HEK293 (cell line): Measurements from ENCODE around the gene SYNPO2.

Experiments used
- ATF2 ChIP-seq: fragments of 450-650 bp; formaldehyde crosslinking; IDR thresholded peaks from 2 replicates; pipeline ENCODE4 v1.5.1; 2016; ENCODE audit warnings: missing biosample characterization, missing genetic modification characterization, low read depth
- CTCF ChIP-seq: fragments of 450-650 bp; formaldehyde crosslinking; IDR thresholded peaks from 2 replicates; pipeline ENCODE4 v1.5.1; 2016; ENCODE audit warnings: missing biosample characterization, missing genetic modification characterization
- HOXC10 ChIP-seq: sonication (generic); formaldehyde crosslinking; IDR thresholded peaks from 2 replicates; pipeline ENCODE4 v1.8.1; 2023; ENCODE audit warnings: mild to moderate bottlenecking, missing genetic modification reagents
- ZFHX2 ChIP-seq: fragments of 450-650 bp; formaldehyde crosslinking; conservative IDR thresholded peaks from 2 replicates; pipeline ENCODE4 v1.5.1; 2016; ENCODE audit warnings: missing biosample characterization, missing genetic modification characterization
- ZNF132 ChIP-seq: fragments of 450-650 bp; formaldehyde crosslinking; IDR thresholded peaks from 2 replicates; pipeline ENCODE4 v1.5.1; 2017; ENCODE audit warnings: missing biosample characterization, missing genetic modification characterization, borderline replicate concordance
- ZNF18 ChIP-seq: fragments of 450-650 bp; formaldehyde crosslinking; IDR thresholded peaks from 2 replicates; pipeline ENCODE4 v1.5.1; 2016; ENCODE audit warnings: missing biosample characterization, missing genetic modification characterization
- ZNF202 ChIP-seq: fragments of 450-650 bp; formaldehyde crosslinking; IDR thresholded peaks from 2 replicates; pipeline ENCODE4 v1.5.1; 2016; ENCODE audit warnings: missing biosample characterization, missing genetic modification characterization, borderline replicate concordance
- ZNF302 ChIP-seq: fragments of 450-650 bp; formaldehyde crosslinking; IDR thresholded peaks from 2 replicates; pipeline ENCODE4 v1.5.1; 2016; ENCODE audit warnings: missing biosample characterization, missing genetic modification characterization, low read depth
- ZNF335 ChIP-seq: fragments of 450-650 bp; formaldehyde crosslinking; conservative IDR thresholded peaks from 2 replicates; pipeline ENCODE4 v1.5.1; 2016; ENCODE audit warnings: missing biosample characterization, missing genetic modification characterization
- ZNF416 ChIP-seq: fragments of 450-650 bp; formaldehyde crosslinking; IDR thresholded peaks from 2 replicates; pipeline ENCODE4 v1.5.1; 2016; ENCODE audit warnings: missing biosample characterization, missing genetic modification characterization
- ZNF521 ChIP-seq: fragments of 450-650 bp; formaldehyde crosslinking; IDR thresholded peaks from 2 replicates; pipeline ENCODE4 v1.5.1; 2017; ENCODE audit warnings: missing biosample characterization, mild to moderate bottlenecking, missing genetic modification characterization
- ZNF639 ChIP-seq: fragments of 450-650 bp; formaldehyde crosslinking; IDR thresholded peaks from 2 replicates; pipeline ENCODE4 v1.5.1; 2016; ENCODE audit warnings: missing biosample characterization, missing genetic modification characterization
- ZSCAN23 ChIP-seq: fragments of 450-650 bp; formaldehyde crosslinking; IDR thresholded peaks from 2 replicates; pipeline ENCODE4 v1.5.1; 2016; ENCODE audit warnings: missing biosample characterization, missing genetic modification characterization

GRCh38 chr4:119099227-119099810 is 210.7 kb downstream of the SYNPO2 start:
- TF ChIP-seq HOXC10 (CRISPR knock-in tag) (no peak), ATF2 (tag by site-specific recombination) (no peak), ZNF521 (tag by site-specific recombination) (no peak), ZSCAN23 (tag by site-specific recombination) (no peak), CTCF (tag by site-specific recombination) (no peak), ZNF202 (tag by site-specific recombination) (no peak), ZNF302 (tag by site-specific recombination) (no peak), ZNF335 (tag by site-specific recombination) (no peak), ZNF416 (tag by site-specific recombination) (no peak), ZNF18 (tag by site-specific recombination) (no peak), ZNF639 (tag by site-specific recombination) (no peak), ZNF132 (tag by site-specific recombination) (no peak), ZFHX2 (tag by site-specific recombination) (no peak)
